Measurements from ENCODE around the gene INS.

Gene INS

DNA sequence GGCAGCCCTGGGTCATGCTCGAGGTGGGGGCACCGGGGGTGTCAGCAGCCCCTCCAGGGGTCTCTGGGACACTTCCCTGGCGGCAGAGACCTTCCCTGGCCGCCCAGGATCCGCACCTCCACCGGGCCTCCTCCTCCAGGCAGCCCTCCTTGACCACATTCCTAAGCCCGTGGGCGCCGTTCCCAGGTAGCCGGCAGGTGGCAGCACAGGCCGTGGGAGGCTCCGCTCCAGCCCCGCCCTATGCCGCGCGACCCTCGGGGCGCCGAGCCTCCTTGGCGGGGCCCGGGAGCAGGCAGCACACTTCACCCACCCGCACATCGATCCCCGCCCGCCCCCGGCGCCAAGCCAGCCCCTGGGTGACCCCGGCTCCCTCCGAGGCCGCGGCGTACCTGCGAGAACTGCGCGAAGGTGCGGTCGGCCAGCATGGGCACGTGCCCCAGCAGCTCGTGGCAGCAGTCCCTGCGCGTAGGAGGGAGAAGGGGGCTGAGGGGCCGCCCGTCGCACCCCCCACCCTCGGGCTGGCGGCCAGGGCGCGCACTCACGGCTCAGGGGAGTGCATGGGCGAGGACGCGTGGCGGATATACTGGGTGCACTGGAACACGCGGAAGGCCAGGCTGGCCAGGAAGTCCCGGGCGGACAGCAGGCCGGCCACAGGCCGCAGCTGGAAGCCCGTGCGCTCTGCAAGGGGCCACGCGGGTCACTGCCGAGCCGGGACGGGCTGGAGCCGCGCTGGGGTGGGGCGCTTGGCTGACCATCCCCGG is 5.3 kb upstream of the INS start:
- H3K27me3 ChIP-seq (replicated peaks), result peaks cover 8% of the 10 kb centered on the region
- H3K4me3 ChIP-seq (ENCODE audit: low read depth, low read length), result no peak overlapping the region
- no peak for DNase-seq
- in situ Hi-C loops (cut with HindIII; ENCODE audit: low pct_ligation_motif_present, low sequenced_read_pairs), result no loop called here
- no peak overlapping the region for H3K27ac ChIP-seq
- no peaks in the 10 kb centered on the region for H3K36me3 ChIP-seq (replicated peaks)
- TF ChIP-seq, protein P1, sequence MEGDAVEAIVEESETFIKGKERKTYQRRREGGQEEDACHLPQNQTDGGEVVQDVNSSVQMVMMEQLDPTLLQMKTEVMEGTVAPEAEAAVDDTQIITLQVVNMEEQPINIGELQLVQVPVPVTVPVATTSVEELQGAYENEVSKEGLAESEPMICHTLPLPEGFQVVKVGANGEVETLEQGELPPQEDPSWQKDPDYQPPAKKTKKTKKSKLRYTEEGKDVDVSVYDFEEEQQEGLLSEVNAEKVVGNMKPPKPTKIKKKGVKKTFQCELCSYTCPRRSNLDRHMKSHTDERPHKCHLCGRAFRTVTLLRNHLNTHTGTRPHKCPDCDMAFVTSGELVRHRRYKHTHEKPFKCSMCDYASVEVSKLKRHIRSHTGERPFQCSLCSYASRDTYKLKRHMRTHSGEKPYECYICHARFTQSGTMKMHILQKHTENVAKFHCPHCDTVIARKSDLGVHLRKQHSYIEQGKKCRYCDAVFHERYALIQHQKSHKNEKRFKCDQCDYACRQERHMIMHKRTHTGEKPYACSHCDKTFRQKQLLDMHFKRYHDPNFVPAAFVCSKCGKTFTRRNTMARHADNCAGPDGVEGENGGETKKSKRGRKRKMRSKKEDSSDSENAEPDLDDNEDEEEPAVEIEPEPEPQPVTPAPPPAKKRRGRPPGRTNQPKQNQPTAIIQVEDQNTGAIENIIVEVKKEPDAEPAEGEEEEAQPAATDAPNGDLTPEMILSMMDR (IDR thresholded peaks at IDR 0.05; ENCODE audit: low read depth, low read length, missing control alignments), result peak; percentile 60

DNA sequence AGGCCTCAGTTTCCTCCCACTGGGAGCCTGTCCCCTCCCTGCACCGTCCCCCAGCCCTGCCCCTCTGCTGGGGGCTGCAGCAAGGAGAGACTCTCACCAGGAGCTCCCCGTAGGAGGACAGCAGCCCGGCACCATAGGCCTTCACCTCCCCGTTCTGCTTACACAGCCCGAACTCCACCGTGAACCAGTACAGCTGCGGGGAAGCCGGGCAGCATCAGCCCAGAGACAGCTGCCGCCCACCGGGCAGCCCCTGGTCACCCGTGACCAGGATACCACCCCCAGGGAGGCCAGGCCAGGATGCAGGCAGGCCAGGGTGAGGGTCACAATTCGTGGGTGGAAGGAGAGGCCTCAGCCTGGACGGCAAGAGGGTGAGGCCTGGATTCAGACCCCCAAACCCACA is 4.6 kb upstream of the INS start:
- no peak for DNase-seq
- Histone ChIP-seq H3K27me3 (replicated peaks) (peaks cover 8% of the 10 kb centered on the region), H3K4me3 (ENCODE audit: low read depth, low read length) (no peak overlapping the region), H3K27ac (no peak overlapping the region), H3K36me3 (replicated peaks) (no peaks in the 10 kb centered on the region)
- in situ Hi-C loops (cut with HindIII; ENCODE audit: low pct_ligation_motif_present, low sequenced_read_pairs), result no loop called here
- TF ChIP-seq, protein P1 (IDR thresholded peaks at IDR 0.05; ENCODE audit: low read depth, low read length, missing control alignments), result no peak

DNA sequence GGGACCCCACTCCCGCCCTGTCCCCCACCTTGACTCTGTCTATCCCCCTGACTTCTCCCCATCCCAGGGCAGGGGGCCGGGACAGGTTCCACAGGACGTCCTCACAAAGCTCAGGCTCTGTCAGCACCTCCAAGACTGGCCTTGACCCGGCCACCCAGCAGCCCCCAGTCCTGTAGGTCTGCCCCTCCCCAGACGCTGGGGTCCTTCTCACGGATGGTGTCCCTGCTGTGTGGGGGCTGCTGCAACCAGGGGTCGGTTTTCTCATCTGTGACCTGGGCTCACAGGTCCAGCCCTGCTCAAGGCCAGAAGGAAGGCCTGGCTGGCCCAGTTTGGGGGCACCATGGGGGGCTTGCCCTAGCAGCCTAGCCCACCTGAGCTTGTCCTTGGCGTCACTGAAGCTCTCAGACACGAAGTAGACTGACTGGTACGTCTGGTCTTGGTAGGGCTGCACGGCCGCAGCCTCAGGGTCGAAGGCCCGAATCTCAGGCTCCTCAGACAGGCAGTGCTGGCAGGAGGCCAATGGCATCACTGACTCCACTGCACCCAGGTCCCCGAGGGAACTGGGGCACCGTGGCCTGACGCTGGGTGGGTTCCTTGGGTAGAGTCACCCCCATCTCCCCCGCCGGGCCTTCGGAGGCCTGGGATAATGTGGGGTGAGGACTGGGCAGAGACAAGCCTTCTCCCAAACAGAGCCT is 4.0 kb upstream of the INS start:
- in situ Hi-C loops (cut with HindIII; ENCODE audit: low pct_ligation_motif_present, low sequenced_read_pairs), result no loop called here
- TF ChIP-seq, protein P1 (IDR thresholded peaks at IDR 0.05; ENCODE audit: low read depth, low read length, missing control alignments), result no peak
- DNase-seq, result no peak
- peaks cover 8% of the 10 kb centered on the region for H3K27me3 ChIP-seq (replicated peaks)
- H3K27ac ChIP-seq, result no peak overlapping the region
- H3K4me3 ChIP-seq (ENCODE audit: low read depth, low read length), result no peak overlapping the region
- H3K36me3 ChIP-seq (replicated peaks), result no peaks in the 10 kb centered on the region

DNA sequence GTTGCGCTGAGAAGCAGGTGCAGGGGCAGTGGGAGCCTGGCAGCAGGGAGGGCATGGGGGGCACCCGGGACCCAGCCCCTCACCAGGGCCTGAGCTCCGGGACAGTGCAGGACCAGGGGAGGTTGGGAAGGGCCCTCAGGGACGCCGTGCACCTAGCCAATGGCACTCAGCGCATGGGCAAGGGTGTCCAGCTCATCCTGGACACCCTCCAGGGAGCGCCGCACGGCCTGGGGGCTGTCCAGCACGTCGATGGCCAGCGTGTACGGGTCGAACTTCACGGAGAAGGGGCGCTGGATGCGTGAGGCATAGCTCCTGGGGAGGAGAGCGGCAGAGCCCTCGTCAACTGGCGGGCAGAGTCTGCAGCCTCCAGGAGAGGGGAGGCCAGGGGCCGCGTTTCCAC is 3.1 kb upstream of the INS start:
- TF ChIP-seq, protein P1 (IDR thresholded peaks at IDR 0.05; ENCODE audit: low read depth, low read length, missing control alignments), result no peak
- in situ Hi-C loops (cut with HindIII; ENCODE audit: low pct_ligation_motif_present, low sequenced_read_pairs), result no loop called here
- no peaks in the 10 kb centered on the region for H3K36me3 ChIP-seq (replicated peaks)
- H3K27ac ChIP-seq, result no peak overlapping the region
- peaks cover 9% of the 10 kb centered on the region for H3K27me3 ChIP-seq (replicated peaks)
- DNase-seq, result no peak
- no peak overlapping the region for H3K4me3 ChIP-seq (ENCODE audit: low read depth, low read length)

DNA sequence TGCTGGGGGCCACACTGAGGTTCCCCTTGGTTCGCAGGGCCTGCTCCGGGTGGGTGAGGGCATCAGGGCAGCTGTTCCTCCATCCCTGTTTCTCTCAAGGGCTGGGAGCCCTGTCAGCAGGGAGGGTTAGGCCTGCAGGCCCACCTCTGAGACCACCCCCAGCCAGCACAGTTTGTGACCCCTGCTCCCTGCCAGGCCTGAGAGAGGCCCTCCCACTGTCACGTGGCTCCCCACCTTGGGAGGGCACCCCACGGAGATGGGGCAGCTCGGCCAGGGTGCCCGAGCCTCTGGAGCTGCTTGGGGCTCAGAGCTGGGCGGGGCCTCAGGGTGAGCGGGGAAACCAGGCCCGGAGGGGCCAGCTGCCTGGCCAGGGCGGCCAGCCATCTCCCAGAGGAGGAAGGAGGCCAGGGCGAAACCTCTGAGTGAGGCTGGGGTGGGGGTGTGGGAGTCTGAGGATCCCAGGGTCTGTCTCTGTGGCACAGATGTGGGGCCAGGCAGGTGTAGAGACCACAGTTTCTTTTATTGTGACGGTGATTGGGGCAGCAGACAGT is 2.5 kb upstream of the INS start:
- in situ Hi-C loops (cut with HindIII; ENCODE audit: low pct_ligation_motif_present, low sequenced_read_pairs), result no loop called here
- Histone ChIP-seq H3K27ac (no peak overlapping the region), H3K4me3 (ENCODE audit: low read depth, low read length) (no peak overlapping the region), H3K27me3 (replicated peaks) (peaks cover 9% of the 10 kb centered on the region), H3K36me3 (replicated peaks) (no peaks in the 10 kb centered on the region)
- TF ChIP-seq, protein P1 (IDR thresholded peaks at IDR 0.05; ENCODE audit: low read depth, low read length, missing control alignments), result no peak
- DNase-seq, result no peak

All from brain microvascular endothelial cell (primary cell).